ENCODE results near the gene TRUB1. TPM values are rescaled to one million over a fixed set of nuclear protein-coding genes. Genes with fewer than 3 reads are reported as not detected.

TRUB1 gene
- total RNA-seq, 4 donors from 2014 or later: 11.2 to 17.9 (median 15.3) TPM

DNA sequence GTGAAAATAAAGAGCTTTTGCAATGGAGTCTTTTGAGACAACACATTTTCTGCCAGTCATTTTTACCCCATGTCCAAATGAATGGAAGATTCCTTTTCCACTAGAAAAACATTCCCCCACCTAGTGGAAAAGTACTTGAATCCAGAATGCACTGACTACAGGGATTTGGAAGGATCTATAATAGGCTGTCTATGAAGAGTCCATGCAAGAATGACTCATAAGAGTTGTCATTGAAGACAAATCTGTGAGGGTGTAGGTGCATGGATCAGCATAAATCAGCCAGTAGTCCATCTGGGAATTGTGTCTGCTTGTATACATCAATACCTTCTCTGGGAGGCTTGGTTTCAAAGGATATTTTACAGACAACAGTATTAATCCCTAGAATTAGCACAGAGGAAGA is 32.5 kb upstream of the TRUB1 start:
- TF ChIP-seq, protein P1, sequence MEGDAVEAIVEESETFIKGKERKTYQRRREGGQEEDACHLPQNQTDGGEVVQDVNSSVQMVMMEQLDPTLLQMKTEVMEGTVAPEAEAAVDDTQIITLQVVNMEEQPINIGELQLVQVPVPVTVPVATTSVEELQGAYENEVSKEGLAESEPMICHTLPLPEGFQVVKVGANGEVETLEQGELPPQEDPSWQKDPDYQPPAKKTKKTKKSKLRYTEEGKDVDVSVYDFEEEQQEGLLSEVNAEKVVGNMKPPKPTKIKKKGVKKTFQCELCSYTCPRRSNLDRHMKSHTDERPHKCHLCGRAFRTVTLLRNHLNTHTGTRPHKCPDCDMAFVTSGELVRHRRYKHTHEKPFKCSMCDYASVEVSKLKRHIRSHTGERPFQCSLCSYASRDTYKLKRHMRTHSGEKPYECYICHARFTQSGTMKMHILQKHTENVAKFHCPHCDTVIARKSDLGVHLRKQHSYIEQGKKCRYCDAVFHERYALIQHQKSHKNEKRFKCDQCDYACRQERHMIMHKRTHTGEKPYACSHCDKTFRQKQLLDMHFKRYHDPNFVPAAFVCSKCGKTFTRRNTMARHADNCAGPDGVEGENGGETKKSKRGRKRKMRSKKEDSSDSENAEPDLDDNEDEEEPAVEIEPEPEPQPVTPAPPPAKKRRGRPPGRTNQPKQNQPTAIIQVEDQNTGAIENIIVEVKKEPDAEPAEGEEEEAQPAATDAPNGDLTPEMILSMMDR (IDR thresholded peaks at IDR 0.05; ENCODE audit: low read depth): no peak

DNA sequence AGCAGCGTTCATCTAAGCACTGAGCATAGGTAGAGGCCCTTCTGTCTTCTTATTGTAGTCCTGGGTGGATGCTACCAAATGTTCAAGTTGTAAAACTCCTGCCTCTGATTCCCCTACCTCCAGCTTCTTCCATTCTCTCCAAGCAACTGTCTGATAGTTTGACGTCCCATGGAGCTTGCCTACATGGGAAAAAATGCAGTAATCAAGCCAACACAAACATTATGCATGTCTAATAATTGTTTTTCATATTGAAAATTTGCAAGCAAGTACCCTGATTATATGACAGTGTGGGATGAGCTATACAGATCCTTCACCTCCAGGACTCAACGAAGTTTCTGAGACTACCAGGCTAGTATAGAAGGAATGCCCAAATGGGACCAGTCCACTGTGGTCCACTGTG is 31.0 kb upstream of the TRUB1 start:
- TF ChIP-seq, protein P1 (IDR thresholded peaks at IDR 0.05; ENCODE audit: low read depth): no peak

DNA sequence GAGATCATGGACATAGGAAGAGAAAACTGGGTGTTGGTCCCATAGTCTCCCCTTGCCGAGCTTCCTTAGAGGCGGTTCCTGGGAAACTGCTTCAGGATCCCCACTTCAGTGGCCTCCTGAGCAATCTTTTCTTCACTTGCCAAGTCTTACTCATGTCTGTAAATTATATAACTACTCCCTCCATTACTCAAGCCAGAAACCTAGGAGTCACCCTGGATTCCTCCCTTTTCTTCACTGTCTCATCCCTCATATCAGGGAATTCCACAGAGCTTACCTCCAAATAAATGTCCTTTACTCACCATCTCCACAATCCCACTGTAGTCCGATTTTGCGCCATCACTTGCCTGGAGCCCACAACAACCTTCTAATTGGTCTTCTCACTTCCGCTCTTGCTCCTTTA is 29.1 kb upstream of the TRUB1 start:
- TF ChIP-seq, protein P1 (IDR thresholded peaks at IDR 0.05; ENCODE audit: low read depth): no peak

DNA sequence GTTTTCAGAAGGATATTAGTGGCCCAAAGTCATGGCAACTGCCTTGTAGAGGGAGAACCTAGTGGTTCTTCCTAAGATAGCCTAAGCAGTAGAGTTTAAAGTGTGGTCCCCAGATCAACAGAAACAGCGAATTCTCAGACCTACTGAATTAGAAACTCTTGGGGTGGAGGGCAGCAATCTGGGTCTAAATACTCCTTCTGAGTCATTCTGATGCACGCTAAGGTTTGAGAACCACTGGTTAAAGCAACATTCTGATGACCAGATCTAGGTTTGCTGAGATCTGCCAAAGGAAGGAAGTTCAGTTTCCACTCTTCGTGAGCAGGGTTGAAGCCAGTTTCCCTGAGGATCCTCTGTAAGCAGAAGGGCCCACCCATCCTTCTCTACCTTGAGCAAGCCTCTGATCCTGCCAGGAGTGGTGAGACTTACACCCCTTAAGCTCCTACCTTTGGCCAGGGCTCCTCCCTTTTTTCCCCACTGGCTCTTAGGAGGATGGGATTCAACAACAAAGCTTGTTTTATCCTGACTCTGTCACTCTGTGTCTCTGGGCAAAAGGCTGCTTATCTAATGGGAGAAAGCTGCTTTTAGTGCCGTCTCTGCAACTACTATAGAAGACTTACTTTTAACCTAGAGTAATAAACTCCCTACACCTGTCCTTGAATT is 26.8 kb upstream of the TRUB1 start:
- TF ChIP-seq, protein P1 (IDR thresholded peaks at IDR 0.05; ENCODE audit: low read depth): no peak

DNA sequence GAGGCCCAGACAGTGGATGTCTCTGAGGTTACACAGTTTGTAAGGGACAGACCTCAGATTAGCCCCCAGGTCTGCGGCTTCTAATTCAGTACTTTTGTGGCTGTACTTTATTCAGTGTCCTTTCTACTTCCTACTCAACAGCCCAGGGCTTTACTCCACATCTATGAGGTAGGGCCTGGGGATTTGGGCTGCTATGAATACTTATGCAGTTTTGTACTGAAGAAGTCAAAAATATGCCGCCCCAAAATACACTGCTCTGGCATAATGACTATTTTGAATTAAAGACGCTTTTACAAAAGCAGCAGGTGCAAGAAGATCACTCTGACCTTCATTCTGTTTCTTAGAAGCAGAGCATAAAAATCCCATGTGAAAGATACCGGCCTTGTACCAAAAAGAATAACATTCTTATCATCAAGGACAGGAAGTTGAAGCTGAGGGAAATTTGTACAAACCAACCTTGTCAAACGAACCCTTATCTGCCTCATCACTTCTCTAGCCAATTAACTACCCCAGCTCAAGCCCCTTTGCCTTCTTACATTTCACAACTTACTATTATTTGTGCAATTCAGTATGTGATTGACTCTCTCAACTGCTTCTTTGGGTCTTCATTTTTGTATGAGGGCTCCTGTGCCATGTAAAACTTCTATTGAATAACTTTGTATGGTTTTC is 26.1 kb upstream of the TRUB1 start:
- TF ChIP-seq, protein P1 (IDR thresholded peaks at IDR 0.05; ENCODE audit: low read depth): no peak

DNA sequence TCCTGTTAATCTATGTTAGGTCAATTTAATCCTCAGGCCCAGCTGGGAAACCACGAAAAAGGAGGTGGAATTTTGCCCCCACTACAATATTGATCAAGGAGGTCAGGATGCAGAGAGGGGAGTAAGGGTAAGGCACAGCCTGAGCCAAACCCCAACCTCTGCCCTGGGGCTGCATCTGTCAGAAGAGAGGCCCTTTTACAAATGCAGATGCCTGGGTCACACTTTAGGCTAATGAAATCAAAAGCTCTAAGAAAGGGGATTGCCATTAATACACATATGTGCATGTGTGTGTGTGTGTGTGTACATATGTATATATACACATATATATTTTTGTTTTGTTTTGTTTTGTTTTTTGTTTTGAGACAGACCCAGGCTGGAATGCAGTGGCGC is 25.5 kb upstream of the TRUB1 start:
- TF ChIP-seq, protein P1 (IDR thresholded peaks at IDR 0.05; ENCODE audit: low read depth): no peak

DNA sequence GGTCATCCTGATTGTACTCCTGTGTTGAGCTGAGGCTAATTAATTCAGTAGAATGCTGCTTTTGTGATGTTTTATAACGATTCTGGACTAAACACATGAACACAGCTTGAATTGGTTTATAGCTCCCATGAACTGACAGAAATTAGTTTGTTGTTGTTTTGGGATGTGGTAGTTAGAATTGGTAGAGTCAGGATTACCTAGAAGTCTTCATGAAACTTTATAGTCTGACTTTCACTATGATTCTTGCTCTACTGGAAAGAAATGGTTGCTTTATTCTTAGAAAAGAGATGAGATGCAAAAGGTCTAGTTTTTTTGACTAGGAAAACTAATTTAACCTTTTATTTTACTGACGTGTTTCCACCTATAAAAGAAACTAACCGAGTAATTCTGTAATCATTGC is 23.4 kb upstream of the TRUB1 start:
- TF ChIP-seq, protein P1 (IDR thresholded peaks at IDR 0.05; ENCODE audit: low read depth): no peak

Data from subcutaneous adipose tissue (tissue), 4 donors.